ENCODE results near the gene SLC4A8. TPM values are rescaled to one million over a fixed set of nuclear protein-coding genes. Genes with fewer than 3 reads are reported as not detected.

Gene SLC4A8
- polyA plus RNA-seq, 1 experiment, result 6.6 TPM

DNA sequence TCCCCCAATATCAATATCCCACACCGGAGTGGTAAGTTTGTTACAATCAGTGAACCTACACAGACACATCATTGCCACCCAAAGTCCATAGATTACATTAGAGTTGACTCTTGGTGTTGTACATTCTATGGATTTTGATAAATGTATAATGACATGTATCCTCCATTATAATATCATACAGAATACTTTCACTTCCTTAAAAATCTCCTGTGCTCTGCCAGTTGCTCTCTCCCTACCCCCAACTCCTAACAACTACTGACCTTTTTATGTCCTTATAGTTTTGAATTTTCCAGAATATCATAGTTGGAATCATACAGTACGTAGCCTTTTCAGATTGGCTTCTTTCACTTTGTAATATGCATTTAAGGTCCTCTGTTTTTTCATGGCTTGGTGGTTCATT, 48.4 kb downstream of the SLC4A8 start:
- H3K27ac ChIP-seq (ENCODE audit: low read depth, low read length), result no peak overlapping the region
- POLR2A ChIA-PET, result no interaction called here
- no peaks in the 10 kb centered on the region for H3K27me3 ChIP-seq (ENCODE audit: control insufficient read depth, insufficient read depth, low read length)
- no peak for DNase-seq (ENCODE audit: low read depth, low spot score)
- CTCF ChIA-PET, result no interaction called here
- no peak overlapping the region for H3K4me3 ChIP-seq (ENCODE audit: low read depth, low read length)
- no peaks in the 10 kb centered on the region for H3K9me3 ChIP-seq (ENCODE audit: control insufficient read depth, insufficient read depth, low read length)
- TF ChIP-seq, protein P1, sequence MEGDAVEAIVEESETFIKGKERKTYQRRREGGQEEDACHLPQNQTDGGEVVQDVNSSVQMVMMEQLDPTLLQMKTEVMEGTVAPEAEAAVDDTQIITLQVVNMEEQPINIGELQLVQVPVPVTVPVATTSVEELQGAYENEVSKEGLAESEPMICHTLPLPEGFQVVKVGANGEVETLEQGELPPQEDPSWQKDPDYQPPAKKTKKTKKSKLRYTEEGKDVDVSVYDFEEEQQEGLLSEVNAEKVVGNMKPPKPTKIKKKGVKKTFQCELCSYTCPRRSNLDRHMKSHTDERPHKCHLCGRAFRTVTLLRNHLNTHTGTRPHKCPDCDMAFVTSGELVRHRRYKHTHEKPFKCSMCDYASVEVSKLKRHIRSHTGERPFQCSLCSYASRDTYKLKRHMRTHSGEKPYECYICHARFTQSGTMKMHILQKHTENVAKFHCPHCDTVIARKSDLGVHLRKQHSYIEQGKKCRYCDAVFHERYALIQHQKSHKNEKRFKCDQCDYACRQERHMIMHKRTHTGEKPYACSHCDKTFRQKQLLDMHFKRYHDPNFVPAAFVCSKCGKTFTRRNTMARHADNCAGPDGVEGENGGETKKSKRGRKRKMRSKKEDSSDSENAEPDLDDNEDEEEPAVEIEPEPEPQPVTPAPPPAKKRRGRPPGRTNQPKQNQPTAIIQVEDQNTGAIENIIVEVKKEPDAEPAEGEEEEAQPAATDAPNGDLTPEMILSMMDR (IDR thresholded peaks at IDR 0.05; ENCODE audit: low read depth, low read length), result no peak

DNA sequence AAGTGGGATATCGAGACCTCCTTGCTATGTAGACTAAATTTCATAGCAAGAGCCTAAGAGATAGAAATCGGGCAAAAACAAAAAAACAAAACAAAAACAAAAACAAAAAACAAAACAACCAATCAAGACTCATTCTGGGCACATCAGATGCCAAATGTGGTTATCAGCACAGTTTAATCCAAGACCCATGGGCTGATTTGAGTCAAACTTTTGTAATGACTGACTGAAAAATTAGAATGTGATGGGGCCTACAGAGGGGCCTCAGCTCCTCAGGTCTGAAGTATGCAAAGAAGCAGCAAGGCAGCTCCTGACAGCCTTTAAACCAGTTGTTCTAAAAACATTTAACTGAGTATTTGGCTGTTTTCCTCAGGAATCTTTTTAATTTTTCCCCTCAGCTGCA, 49.3 kb downstream of the SLC4A8 start:
- no peak overlapping the region for H3K4me3 ChIP-seq (ENCODE audit: low read depth, low read length)
- ChIA-PET POLR2A (no interaction called here), CTCF (no interaction called here)
- no peak overlapping the region for H3K27ac ChIP-seq (ENCODE audit: low read depth, low read length)
- no peaks in the 10 kb centered on the region for H3K27me3 ChIP-seq (ENCODE audit: control insufficient read depth, insufficient read depth, low read length)
- no peaks in the 10 kb centered on the region for H3K9me3 ChIP-seq (ENCODE audit: control insufficient read depth, insufficient read depth, low read length)
- DNase-seq (ENCODE audit: low read depth, low spot score), result no peak
- TF ChIP-seq, protein P1 (IDR thresholded peaks at IDR 0.05; ENCODE audit: low read depth, low read length), result no peak

DNA sequence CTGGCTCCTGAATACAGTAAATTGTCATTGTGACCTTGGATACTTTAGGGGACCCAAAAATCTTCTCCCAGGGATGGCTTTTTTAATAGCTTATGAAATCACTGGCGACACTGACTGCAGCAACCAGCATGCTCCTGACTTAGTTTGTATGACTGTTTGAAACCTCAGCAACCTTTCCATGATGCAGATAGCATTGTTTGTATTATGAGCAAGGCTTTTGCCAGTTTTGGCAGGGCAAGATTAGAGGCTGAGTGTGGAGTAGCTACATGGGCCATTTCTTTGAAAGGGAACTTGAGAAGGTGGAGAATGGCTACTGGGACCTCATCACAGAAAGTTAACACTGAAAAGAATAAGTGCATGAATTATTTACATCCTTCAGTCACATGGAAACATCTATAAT, 50.9 kb downstream of the SLC4A8 start:
- no peak for DNase-seq (ENCODE audit: low read depth, low spot score)
- Histone ChIP-seq H3K4me3 (ENCODE audit: low read depth, low read length) (no peak overlapping the region), H3K27ac (ENCODE audit: low read depth, low read length) (no peak overlapping the region), H3K9me3 (ENCODE audit: control insufficient read depth, insufficient read depth, low read length) (no peaks in the 10 kb centered on the region), H3K27me3 (ENCODE audit: control insufficient read depth, insufficient read depth, low read length) (no peaks in the 10 kb centered on the region)
- CTCF ChIA-PET, result no interaction called here
- TF ChIP-seq, protein P1 (IDR thresholded peaks at IDR 0.05; ENCODE audit: low read depth, low read length), result no peak
- POLR2A ChIA-PET, result no interaction called here

DNA sequence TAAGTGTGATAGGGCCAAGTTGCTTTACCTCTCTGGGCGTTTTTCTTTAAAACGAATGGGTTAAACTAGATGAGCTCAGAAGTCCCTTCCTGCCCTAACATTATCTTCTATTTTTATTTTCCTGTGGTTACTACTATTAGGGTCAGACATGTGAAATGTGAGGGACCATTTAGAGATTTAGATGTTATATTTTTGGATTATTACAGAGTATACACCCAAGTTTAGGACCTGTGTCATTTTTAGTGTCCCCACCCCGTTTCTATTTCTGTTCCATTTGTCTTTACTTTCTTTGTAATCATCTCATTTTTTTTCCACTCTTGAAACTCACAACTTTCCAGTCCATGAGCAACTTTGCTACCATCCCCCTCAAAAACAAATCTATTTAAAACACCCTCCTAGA, 56.3 kb downstream of the SLC4A8 start:
- no peak for DNase-seq (ENCODE audit: low read depth, low spot score)
- Histone ChIP-seq H3K27ac (ENCODE audit: low read depth, low read length) (no peak overlapping the region), H3K4me3 (ENCODE audit: low read depth, low read length) (no peak overlapping the region), H3K9me3 (ENCODE audit: control insufficient read depth, insufficient read depth, low read length) (no peaks in the 10 kb centered on the region), H3K27me3 (ENCODE audit: control insufficient read depth, insufficient read depth, low read length) (no peaks in the 10 kb centered on the region)
- POLR2A ChIA-PET, result no interaction called here
- TF ChIP-seq, protein P1 (IDR thresholded peaks at IDR 0.05; ENCODE audit: low read depth, low read length), result no peak
- CTCF ChIA-PET, result interaction anchor here (0.6 to 1.3 kb wide), 3 partner anchors 51 to 434 kb away, joined by 4 to 5 read pairs (median 4); no protein-coding TSS in a partner anchor

DNA sequence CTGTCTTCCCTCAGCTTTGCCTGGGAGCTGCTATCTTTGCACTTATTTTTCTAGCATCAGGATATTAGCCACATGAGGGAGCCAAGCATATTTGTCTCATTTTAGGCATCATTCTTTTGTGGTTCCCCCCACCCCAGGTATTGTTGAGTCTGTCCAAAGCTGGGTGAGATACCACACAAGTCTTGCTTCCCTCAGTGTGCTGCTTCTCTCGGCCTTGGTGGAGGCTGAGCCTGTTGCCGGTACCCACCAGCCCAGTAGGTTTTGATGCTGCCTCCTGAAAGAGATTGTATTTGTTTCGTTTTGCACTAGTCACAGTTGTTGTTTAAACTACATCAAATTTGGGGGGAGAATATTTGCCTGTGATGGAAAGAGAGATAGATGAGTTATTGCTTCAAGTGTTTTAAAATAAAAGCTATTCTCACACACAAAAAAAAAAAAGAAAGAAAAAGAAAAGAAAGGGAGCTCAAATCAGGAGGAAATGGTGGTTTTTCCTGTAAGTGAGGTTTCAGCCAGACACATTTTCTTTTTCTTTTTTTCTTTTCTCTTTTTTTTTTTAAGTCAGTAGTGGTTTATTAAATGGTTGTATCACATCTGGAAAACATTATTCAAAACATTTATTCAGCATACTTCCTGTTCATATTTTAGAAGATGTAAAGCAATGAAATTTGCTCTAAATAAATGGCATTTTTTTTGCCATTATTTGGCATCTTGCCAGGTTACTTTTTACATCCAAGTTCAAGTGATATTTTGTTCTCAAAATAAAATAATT, 58.5 kb downstream of the SLC4A8 start:
- Histone ChIP-seq H3K27ac (ENCODE audit: low read depth, low read length) (no peak overlapping the region), H3K27me3 (ENCODE audit: control insufficient read depth, insufficient read depth, low read length) (no peaks in the 10 kb centered on the region), H3K9me3 (ENCODE audit: control insufficient read depth, insufficient read depth, low read length) (no peaks in the 10 kb centered on the region), H3K4me3 (ENCODE audit: low read depth, low read length) (no peak overlapping the region)
- ChIA-PET CTCF (no interaction called here), POLR2A (interaction anchor here (0.6 kb wide), 1 partner anchor 12 kb away, joined by 6 read pairs; no protein-coding TSS in a partner anchor)
- TF ChIP-seq, protein P1 (IDR thresholded peaks at IDR 0.05; ENCODE audit: low read depth, low read length), result no peak
- DNase-seq (ENCODE audit: low read depth, low spot score), result no peak
